ENCODE results near the gene GJB6.

DNA sequence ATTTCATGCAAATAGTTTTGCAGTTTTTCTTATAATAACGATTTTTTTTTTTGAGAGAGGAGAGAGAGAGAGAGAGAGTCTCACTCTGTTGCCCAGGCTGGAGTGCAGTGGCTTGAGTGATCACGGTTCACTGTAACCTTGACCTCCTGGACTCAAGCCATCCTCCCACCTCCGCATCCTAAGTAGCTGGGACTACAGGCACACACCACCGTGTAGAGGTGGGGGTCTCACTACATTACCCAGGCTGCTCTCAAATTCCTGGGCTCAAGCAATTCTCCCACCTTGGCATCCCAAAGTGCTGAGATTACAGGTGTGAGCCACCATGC lies 26.8 kb upstream of the GJB6 start:
- TF ChIP-seq, protein P1, sequence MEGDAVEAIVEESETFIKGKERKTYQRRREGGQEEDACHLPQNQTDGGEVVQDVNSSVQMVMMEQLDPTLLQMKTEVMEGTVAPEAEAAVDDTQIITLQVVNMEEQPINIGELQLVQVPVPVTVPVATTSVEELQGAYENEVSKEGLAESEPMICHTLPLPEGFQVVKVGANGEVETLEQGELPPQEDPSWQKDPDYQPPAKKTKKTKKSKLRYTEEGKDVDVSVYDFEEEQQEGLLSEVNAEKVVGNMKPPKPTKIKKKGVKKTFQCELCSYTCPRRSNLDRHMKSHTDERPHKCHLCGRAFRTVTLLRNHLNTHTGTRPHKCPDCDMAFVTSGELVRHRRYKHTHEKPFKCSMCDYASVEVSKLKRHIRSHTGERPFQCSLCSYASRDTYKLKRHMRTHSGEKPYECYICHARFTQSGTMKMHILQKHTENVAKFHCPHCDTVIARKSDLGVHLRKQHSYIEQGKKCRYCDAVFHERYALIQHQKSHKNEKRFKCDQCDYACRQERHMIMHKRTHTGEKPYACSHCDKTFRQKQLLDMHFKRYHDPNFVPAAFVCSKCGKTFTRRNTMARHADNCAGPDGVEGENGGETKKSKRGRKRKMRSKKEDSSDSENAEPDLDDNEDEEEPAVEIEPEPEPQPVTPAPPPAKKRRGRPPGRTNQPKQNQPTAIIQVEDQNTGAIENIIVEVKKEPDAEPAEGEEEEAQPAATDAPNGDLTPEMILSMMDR (conservative IDR thresholded peaks at IDR 0.05; ENCODE audit: low read depth, low read length), result no peak
- TF ChIP-seq EZH2phosphoT487 (IDR thresholded peaks at IDR 0.05; ENCODE audit: borderline replicate concordance, low read length), result no peak
